GM21447 (cell line): ENCODE results near the gene HHIP.

Experiments
- ATAC-seq: cut with Tn5 transposase; IDR thresholded peaks from one replicate; pipeline ENCODE4 v1.9.1; 2021; ENCODE audit not compliant: unreplicated experiment

HHIP gene

DNA sequence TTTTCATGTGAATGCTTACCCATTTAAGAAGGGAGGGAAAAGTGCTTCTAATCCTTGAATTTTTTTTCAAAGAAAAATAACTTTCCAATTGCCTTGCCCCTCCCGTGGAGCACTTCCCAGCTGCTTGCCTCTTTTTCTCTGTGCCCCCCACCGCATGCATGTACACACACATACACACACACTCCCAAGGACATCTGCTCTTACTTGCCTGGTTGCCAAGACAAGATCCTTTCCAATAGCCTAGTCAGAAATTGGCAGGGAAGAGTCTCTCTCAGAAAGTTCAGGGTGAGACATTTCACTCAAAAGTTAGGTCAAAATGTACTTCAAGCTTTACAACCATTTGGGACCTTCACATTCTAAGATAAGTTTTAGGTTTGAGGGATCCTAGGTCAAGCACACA, 10.9 kb downstream of the HHIP start:
- ATAC-seq, result no peak

DNA sequence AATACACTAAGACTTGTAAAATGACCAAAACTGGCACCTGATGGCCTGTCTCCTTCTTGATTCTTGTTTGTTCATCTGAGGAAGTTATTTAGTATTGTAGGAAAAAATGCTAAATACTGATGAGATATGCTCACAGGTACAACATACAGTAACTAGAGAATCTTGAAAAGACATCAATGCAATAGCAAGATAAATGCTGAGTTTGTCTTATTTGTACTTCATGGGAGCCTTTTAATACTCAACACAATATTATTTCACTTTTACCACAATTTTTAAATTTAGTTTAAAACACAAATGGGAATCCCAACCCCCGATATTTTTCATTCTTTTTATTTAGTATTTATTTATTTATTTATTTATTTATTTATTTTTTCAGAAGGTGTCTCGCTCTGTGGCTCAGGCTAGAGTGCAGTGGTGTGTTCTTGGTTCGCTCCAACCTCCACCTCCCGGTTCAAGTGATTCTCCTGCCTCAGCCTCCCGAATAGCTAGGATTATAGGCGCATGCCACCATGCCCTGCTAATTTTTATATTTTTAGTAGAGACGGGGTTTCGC, 12.1 kb downstream of the HHIP start:
- no peak for ATAC-seq

DNA sequence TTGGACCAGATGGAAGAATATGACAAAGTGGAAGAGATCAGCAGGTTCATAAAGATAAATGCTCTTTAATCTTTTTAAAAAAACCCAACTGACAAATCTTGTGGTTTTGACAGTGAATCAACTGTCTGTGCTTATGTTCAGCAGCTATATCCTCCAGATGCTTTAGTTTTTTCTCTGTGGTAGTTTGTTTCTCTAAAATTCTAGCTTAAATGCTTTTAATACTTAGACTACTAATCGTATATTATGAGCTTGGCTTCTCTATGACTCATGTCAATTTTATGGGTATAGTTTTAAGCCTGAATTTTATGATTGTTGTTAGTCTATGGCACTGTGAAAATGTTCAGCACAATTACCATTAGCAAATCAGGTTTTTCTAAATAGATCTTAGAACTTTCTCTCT, 12.9 kb downstream of the HHIP start:
- no peak for ATAC-seq

DNA sequence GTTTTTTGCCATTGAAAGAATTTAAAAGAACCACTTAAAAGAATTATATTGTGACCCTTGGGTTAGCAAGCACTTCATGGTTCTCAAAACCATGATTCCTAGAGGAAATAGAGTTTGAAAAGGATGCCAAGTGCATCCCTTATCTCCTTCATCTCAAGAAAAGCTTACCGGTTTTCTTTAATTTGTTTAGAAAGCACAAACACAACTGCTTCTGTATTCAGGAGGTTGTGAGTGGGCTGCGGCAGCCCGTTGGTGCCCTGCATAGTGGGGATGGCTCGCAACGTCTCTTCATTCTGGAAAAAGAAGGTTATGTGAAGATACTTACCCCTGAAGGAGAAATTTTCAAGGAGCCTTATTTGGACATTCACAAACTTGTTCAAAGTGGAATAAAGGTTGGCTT, 13.5 kb downstream of the HHIP start:
- no peak for ATAC-seq

DNA sequence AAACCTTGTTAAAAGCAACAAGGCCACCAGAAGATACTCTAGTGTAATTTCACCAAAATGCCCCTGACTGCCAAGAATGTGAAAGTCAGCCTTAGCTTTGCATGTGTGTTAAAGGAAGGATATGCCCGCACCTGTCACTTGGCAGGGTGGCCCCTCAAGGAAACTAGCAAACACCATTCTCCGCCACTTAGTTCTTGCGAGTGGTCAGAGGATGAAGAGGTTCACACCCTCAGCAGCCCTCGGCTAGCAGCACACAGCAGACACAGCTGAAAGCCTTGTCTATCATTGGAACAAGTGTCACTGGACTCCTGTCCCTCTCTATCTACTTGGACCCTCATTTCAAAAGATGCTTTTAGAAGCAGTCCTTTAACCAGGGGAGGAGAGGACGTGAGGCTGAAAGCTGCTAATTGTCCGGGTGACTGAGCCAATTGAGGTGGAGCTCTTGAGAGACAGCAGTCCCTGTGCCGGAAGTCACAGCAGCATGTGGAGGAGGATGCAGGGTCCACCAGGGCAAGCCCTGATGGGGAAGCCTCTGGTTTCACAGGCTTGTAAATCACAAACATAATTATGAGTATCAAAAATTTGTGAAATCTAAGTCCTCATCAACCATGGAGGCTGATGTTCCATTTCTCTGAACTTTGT, 18.0 kb downstream of the HHIP start:
- ATAC-seq, result no peak

DNA sequence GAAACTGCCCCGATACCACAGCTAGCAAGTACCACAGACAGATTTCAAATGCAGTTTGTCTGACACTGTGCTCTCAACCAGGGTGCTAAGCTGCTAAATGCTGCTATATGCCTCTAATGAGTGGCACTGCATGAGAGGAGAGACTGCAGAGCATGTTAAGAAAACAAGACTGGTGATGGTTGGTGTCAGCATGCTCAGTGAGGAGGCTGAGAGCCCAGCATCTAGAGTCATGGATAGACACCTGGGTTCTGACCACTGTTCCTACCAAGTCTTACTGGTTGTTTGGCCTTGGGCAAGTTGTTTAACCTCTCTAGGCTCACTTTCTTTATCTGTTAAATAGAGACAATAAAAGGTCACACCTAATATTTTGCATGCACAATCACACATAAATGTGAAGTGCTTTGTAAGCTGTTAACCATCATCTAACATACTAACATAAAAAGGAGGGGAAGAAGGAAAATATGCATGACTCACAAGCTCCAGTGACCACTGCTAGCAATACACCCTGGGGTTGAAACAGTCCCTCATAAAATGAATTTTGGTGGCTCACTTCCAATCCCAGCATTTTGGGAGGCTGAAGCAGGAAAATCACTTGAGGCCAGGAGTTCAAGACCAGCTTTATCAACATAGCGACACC, 20.7 kb downstream of the HHIP start:
- ATAC-seq, result no peak

DNA sequence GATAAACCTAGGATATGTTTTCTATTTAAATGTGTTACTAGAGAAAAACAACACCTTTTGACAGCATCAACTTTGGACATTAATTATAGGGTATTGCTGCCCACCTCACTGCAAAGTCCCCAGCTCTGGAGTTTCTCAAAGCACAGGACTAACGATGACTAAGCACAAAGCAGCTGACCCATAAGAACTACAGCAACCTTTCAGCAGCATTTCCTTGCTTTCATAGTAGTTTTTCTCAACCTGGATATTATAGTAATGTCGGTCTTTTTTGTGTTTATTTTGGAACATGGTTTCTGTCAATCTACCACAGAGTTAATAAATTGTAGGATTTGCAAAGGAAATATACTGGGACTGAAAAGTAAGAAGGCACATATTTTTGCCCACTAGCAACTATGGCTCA, 21.5 kb downstream of the HHIP start:
- no peak for ATAC-seq

DNA sequence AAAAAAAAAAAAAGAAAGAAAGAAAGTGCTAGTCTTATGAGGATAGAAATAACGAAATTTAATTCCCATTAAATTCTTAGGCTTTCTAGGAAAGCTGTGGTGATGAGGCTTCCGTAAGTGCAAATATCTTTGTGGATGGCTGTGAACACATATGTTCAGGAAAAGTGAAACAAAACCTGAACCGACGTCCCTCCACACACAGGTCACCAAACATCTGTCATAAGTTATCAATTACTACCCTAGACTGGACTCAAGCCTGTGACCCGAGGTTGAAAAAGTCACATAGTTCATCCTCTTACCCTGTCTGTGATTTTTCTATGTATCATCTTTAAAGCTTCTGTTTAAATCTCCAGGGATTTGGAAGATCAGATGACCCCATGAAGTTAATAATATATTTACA, 24.8 kb downstream of the HHIP start:
- ATAC-seq, result no peak

DNA sequence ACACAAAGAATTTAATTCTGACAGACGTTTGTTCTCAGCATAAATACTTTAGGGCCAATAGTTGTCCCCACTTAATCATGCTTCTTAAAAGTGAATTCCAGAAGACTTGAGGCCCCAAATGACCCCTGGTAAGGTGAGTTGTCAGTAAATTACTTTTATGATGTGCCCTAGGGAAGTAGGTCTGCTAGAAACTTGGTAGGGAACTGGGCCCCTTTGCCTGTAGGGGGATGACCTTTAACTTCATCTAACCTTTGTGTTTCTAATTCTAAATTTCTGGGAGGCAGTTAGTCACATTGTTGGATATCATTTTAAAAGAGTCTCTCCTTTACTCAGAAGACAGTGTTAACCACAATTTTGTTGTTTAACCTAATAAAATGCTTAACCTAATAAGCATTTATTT, 28.8 kb downstream of the HHIP start:
- ATAC-seq, result no peak

DNA sequence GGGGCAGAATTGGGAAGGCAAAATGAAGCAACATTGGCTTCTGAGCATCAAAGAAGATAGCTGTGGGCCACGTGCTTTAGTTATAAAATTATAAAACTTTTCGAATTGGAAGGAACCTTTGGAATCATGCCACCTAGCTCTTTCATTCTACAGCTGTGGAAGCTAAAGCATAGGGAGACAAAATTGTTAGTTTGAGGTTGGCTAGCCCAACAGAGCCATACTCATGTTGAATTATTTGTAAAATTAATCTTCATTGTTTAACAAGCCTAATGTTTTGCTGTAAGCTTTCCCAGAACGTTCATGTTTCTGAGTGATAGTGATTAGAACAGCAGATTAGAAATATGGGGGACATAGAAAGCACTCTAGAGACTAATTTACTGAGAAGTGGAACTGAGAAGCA, 35.9 kb downstream of the HHIP start:
- ATAC-seq, result no peak

DNA sequence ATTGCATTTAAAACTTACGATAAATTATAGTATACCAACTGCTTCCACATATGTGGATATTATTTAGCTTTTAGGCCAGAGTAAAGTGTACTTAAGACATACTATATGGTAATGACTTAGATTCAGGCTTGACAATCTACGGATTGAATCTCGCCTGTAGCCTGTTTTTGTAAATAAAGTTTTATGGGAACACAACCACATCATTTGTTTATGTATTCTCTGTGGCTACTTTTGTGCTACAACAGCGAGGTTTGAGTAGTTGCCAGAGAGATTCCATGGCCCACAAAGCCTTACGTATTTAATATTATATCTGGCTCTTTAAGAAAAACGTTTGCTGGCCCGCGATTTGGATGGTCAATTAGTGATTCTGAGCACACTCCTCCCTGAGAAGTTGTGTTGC, 37.6 kb downstream of the HHIP start:
- ATAC-seq, result no peak

DNA sequence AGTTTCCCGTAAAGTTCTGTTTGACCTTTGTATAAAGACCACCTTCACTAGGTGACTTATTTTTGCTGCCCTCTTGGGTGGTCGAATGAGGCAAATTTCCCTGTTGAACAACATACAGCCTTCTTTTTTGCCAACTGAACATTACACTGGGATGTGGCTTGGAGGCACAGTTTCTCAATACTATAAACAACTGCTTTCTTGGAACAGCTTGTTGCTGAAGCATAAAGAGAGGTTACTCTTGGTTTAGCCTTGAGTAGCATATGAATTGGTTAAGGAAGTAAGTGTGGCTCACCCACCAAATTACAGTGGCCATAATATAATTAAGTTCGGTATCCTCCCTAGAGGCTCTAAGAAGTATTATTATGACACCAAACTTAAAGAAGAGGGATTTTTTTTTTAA, 40.0 kb downstream of the HHIP start:
- no peak for ATAC-seq

DNA sequence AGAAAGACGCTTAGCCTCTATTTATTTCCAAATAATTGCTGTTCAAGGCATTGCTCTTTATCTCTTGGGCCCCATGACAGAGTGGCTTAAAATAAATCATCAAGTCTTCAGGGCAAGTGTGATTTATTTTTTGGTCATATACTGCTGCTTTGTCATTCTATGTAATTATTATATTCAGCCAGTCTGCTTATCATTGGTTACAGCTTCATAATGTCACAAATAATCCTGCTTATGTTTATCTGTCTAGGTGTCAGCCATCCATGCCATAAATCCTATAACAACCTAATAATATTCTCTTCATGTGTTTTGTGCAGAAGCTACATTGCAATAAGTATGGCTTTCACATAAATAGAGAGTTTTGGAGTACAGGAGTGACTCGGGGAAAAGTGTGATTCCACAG, 41.0 kb downstream of the HHIP start:
- no peak for ATAC-seq

DNA sequence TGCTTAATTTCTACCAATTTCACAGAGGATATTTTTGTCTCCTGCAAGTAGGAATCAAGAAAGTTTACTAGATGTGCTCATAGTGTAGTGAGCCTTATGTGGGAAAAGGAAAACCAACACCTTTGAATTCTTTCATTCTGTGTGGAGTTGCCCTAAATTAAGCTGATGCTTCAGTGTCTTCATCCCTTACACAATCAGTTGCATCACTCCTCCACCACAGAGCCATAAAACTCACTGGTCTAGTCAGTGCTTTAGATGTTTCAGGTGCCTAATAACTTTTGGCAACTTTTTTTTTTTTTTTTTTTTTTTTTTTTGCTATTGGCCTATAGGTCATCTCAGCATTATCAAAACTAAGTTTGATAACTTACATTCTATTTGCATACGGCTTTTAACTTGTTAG, 41.5 kb downstream of the HHIP start:
- no peak for ATAC-seq

DNA sequence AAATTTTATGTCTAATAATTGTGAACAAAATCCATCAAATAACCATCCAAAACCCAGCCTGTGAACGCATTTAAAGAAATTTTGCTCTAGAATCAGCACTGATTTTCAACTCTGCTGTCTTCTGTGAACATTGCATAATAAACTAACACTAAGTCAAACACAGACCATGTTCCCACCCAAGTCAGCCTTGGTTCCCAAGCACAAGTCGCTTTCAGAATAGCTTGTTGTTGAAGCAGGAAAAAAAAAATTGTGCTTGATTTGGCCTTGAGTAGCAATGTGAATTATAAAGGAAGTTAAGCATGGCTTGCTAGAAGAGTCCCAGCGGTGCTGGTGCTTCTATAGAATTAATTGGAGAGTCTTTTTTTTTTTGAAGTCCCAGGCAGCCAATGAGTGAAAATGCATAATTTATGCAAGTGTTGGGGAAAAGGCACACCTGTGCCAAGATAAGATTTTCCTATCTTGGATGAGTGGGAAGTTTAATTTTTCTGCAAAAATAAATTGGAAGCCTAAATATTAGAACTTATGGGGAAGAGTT, 42.1 kb downstream of the HHIP start:
- no peak for ATAC-seq

DNA sequence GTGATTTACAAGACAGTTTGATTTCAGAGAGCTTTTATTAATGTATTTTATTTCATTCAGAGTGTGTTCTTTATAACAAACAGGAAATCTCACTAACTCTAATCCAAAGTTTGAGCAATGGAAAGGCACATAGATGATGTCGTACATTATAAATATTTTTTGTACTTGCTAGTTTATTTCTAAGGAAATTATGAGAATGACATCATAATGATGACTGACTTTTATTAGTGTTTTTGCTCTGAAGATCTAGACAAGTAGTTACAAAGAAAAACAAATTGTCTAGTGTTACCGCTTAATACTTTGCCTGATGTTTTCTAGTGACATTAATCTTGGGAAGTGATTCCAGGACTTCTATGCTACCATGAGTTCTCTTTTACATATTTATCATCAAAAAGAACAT, 43.2 kb downstream of the HHIP start:
- no peak for ATAC-seq

DNA sequence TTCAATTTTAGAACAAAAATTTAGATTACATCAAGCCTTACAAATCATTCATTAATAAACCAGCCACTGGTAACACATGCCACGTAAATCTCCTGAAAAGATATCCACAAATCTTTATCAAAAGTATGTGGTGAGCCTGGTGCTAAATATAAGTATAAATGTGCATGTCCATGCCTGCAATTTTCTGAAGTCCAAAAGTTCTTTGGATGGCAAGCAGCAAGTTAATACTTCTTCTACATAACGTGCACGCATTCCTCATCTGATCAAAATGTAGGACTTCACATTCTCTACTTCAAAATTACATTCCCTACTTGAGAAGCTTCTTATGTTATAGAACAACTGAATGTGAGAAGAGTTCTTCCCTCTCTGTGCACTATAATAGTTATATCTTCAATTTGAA, 49.8 kb downstream of the HHIP start:
- ATAC-seq, result no peak

DNA sequence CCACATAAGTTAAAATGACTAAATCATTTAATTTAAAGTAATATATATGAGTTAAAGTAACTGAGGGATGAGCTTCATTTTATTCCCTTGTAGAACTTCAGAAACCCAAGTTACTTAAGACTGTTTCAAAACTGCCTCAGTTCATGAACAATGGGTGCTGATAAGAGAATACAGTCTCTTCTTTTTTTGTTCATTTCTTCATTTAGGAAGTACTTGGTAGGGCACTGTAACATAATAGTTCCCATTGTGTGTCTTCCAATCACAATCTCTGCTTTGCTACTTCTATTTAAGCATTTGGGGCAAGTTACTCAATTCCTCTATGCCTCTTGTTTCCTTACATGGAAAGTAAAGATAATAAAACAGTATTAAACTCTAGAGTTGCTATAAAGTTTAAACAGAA, 50.4 kb downstream of the HHIP start:
- ATAC-seq, result no peak

DNA sequence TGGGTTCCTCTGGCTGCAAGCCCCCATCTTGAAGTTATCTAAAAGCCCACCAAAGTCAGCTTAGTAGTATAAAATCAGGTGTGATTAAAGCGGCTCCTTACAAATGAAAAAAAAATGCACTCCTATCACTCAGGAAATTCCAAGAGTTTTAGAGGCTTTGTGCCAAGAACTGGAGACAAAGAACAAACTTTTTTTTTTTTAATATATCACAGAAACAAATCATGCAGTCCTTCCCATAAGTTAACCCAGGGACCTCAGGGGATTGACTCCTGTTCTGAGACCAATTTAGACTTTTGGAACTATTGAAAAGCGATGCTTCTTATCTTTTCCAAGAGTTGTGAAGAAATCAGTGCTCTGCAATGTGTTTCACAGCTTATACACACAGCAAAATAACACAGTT, 53.6 kb downstream of the HHIP start:
- ATAC-seq, result no peak

DNA sequence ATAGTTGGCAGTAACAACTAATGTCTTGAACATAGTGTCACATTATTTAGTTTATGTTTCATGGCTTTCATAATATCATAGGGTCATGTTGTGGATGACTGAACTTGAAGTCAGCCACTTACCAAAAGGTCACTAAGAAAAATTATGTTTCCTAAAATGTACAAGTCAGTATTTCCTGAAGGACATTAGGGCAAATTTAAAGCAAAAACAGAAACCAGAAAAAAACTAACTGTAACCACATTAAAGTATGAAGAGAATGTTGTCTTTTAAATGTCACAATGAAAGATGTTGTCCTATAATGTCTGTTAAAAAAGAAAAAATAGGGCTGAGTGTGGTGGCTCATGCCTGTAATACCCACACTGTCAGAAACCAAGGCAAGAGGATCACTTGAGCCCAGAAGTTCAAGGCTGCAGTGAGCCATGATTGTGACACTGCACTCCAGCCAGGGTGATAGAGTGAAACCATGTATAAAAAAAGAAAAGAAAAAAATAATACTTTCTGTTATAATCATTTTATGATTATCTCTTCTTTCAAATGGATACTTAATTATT, 55.8 kb downstream of the HHIP start:
- no peak for ATAC-seq

DNA sequence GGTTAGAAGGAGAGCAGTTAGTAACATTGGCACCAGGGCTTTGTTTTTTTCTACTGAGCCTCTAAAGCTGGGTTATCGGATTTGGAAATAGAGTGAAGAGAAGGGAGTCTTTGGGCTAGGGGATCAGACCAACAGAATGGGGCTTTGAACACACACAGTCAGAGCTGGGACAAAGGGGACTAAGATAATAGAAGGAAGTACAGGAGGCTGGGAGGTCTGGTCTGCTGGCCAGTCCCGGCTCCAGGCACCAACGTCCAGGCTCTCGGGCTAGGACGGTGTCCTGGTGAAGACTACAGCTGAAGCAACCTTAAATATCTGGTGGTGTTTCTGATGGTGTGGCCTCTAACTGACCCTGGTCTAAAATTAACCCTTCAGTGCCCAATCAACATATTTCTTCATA, 57.5 kb downstream of the HHIP start:
- ATAC-seq, result no peak
